OCI-LY1 (cell line): ENCODE data around the gene NAV1.

Experiments
- EZH2 ChIP-seq: fragments of 200-600 bp; sonication (generic), shearing (Covaris generic); IDR thresholded peaks from 2 replicates; pipeline ENCODE4 v1.8.0; 2017; ENCODE audit warnings: borderline replicate concordance, mixed run types, mild to moderate bottlenecking, antibody characterized with exemption, low read length, moderate library complexity, mixed read lengths
- TF ChIP-seq, protein P1 (sequence below): fragments of 200-600 bp; sonication (generic), shearing (Covaris generic); IDR thresholded peaks from 2 replicates; pipeline ENCODE4 v1.5.1; 2017; ENCODE audit warnings: mild to moderate bottlenecking, antibody characterized with exemption, low read length, moderate library complexity, mixed read lengths

DNA sequence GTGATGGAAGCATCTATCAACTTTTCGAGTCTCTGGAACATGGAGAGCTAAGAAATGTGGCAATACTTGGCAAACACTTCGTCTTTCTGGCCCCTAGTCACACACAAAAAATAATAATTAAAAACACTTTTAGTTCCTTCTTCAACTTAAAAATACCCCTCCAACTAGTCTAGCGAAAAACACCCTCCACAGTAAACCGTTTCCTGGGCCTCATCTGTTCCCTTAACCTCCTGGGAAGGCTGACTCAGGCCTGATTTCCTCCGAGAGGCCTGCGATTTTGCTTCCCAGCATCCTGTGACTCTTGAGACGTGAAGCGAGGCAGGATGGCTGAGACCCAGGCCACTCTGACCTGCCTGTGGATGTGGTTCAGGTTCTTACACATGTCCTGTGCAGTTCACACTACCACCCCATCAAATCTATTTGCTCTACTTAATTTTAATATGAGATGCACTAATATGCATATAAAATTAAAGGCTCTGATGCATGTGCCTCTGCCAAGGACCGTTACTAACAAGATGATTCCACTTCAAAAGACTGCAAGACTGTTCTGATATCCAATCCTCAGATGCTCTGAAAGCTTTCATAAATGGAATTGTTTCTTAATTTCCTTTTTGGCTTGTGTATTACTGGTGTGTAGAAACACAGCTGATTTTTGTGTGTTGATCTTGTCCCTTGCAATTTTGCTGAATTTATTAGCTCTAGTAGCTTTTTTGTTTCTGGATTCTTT, 3.5 kb downstream of the NAV1 start:
- TF ChIP-seq, protein P1, sequence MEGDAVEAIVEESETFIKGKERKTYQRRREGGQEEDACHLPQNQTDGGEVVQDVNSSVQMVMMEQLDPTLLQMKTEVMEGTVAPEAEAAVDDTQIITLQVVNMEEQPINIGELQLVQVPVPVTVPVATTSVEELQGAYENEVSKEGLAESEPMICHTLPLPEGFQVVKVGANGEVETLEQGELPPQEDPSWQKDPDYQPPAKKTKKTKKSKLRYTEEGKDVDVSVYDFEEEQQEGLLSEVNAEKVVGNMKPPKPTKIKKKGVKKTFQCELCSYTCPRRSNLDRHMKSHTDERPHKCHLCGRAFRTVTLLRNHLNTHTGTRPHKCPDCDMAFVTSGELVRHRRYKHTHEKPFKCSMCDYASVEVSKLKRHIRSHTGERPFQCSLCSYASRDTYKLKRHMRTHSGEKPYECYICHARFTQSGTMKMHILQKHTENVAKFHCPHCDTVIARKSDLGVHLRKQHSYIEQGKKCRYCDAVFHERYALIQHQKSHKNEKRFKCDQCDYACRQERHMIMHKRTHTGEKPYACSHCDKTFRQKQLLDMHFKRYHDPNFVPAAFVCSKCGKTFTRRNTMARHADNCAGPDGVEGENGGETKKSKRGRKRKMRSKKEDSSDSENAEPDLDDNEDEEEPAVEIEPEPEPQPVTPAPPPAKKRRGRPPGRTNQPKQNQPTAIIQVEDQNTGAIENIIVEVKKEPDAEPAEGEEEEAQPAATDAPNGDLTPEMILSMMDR, result no peak
- TF ChIP-seq EZH2, result no peak
